ENCODE results near the gene RPL35.

DNA sequence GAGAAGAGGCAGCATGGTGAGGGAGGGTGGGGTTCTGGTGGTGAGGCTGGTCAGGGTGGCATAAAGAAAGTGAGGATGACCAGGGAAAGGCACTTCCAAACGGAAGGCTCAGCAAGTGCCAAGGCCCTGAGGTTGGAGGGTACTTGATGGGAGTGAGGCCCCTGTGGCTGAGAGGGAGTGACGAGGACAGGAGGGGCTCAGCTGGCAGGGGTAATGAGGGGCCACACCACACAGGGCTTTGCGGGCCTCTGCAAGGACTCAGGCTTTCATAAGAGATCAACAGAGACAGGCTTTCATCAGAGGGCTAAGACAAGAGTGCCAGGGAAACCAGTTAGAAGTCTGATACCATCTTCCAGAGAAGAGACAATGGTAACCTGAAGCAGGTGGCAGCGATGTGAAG is 23.8 kb upstream of the RPL35 start:
- TF ChIP-seq, protein P1, sequence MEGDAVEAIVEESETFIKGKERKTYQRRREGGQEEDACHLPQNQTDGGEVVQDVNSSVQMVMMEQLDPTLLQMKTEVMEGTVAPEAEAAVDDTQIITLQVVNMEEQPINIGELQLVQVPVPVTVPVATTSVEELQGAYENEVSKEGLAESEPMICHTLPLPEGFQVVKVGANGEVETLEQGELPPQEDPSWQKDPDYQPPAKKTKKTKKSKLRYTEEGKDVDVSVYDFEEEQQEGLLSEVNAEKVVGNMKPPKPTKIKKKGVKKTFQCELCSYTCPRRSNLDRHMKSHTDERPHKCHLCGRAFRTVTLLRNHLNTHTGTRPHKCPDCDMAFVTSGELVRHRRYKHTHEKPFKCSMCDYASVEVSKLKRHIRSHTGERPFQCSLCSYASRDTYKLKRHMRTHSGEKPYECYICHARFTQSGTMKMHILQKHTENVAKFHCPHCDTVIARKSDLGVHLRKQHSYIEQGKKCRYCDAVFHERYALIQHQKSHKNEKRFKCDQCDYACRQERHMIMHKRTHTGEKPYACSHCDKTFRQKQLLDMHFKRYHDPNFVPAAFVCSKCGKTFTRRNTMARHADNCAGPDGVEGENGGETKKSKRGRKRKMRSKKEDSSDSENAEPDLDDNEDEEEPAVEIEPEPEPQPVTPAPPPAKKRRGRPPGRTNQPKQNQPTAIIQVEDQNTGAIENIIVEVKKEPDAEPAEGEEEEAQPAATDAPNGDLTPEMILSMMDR (IDR thresholded peaks at IDR 0.05), result no peak
- no peak for TF ChIP-seq POLR2A (IDR thresholded peaks at IDR 0.05)

Data from testis (tissue), 2 donors.